GM12878 (cell line): ENCODE data around the gene ZNF385C. TPM values are rescaled to one million over a fixed set of nuclear protein-coding genes. Genes with fewer than 3 reads are reported as not detected.

Experiments used
- ATAC-seq: fragments of 200-7000 bp; cut with Tn5 transposase; 3 replicates; pipeline ENCODE4 v1.9.1; 2020; ENCODE audit warnings: mild to moderate bottlenecking, moderate library complexity
- BruUV-seq: library from RNA; stranded (reverse); fragments of 400-500 nt; replicated peaks from 2 replicates; lab custom pipeline; 2021; lab: Mats Ljungman, UMichigan
- CTCF ChIA-PET: fragments of 300-600 bp; sonication (Branson Sonifier 250); formaldehyde crosslinking; extraction: SDS; loops from one replicate; lab custom pipeline; 2021; ENCODE audit warnings: inconsistent platforms; lab: Yijun Ruan, JAX
- POLR2A ChIA-PET: fragments of 350-600 bp; formaldehyde crosslinking; extraction: SDS; loops from one replicate; lab custom pipeline; 2021; ENCODE audit warnings: inconsistent platforms; lab: Charles Lee
- RAD21 ChIA-PET: fragments of 300-600 bp; sonication (Branson Sonifier 250); formaldehyde crosslinking; loops from one replicate; lab custom pipeline; 2023; ENCODE audit warnings: antibody characterized with exemption; ENCODE audit not compliant: unreplicated experiment; lab: Charles Lee
- SMC1A ChIA-PET: fragments of 300-600 bp; sonication (Branson Sonifier 250); formaldehyde crosslinking; loops from one replicate; lab custom pipeline; 2023; ENCODE audit not compliant: unreplicated experiment, uncharacterized antibody; lab: Charles Lee
- DNase-seq: peaks from one replicate; pipeline ENCODE4 v3.0.0-alpha.2; 2011; ENCODE audit warnings: low read depth, low spot score
- FAIRE-seq: peaks from 3 replicates; lab custom pipeline; 2011; peaks lifted over from hg19 to GRCh38; lab: Jason Lieb, UNC
- H2AFZ ChIP-seq: 2 replicates; pipeline ENCODE4 v1.6.0; 2011; ENCODE audit warnings: low read depth, low read length, control low read depth; ENCODE audit not compliant: control insufficient read depth
- H3K27ac ChIP-seq: 2 replicates; pipeline ENCODE4 v1.5.1; 2011; ENCODE audit warnings: control low read depth; ENCODE audit not compliant: control insufficient read depth, insufficient read depth
- H3K27me3 ChIP-seq, 2 experiments: replicated peaks in 1 of 2; 2 replicates each; pipeline versions ENCODE4 v1.6.0 to v1.6.1; 2011; ENCODE audit warnings: low read length in 1 of 2; ENCODE audit not compliant: control insufficient read depth in 2 of 2, insufficient read depth in 2 of 2
- H3K36me3 ChIP-seq, 2 experiments: 2 replicates each; pipeline ENCODE4 v1.5.1; 2011; ENCODE audit warnings: low read length in 1 of 2; ENCODE audit not compliant: control insufficient read depth in 2 of 2, insufficient read depth in 2 of 2
- H3K4me1 ChIP-seq: 2 replicates; pipeline ENCODE4 v1.6.1; 2011; ENCODE audit warnings: mild to moderate bottlenecking, low read length, moderate library complexity, mixed read lengths; ENCODE audit not compliant: control insufficient read depth, insufficient read depth
- H3K4me2 ChIP-seq: 2 replicates; pipeline ENCODE4 v1.6.0; 2011; ENCODE audit warnings: control low read depth; ENCODE audit not compliant: control insufficient read depth, insufficient read depth
- H3K4me3 ChIP-seq: fragments of 200-600 bp; sonication (generic); 2 replicates; pipeline ENCODE4 v1.5.1; 2016
- H3K79me2 ChIP-seq: 2 replicates; pipeline ENCODE4 v1.6.0; 2011; ENCODE audit warnings: low read length; ENCODE audit not compliant: control insufficient read depth, insufficient read depth
- H3K9ac ChIP-seq: 2 replicates; pipeline ENCODE4 v1.8.0; 2011; ENCODE audit warnings: low read length, control low read depth, mixed read lengths; ENCODE audit not compliant: control insufficient read depth, insufficient read depth
- H3K9me3 ChIP-seq: replicated peaks from 3 replicates; pipeline ENCODE4 v1.5.1; 2011; ENCODE audit warnings: mild to moderate bottlenecking, low read length; ENCODE audit not compliant: control insufficient read depth, insufficient read depth
- H4K20me1 ChIP-seq: 2 replicates; pipeline ENCODE4 v1.6.0; 2011; ENCODE audit not compliant: control insufficient read depth, insufficient read depth
- NFYA ChIP-seq: IDR thresholded peaks from 2 replicates; pipeline ENCODE4 v1.6.1; 2011; ENCODE audit warnings: low read depth, mild to moderate bottlenecking, low read length, improper control_type of control experiment, borderline replicate concordance
- PAX5 ChIP-seq: IDR thresholded peaks from 2 replicates; pipeline ENCODE4 v1.6.1; 2011; ENCODE audit warnings: low read depth, low read length, borderline replicate concordance
- WGBS: methylation state at CpG from one replicate; pipeline ENCODE4 v1.1.6; 2016; ENCODE audit warnings: low lambda C conversion rate; ENCODE audit not compliant: insufficient replicate concordance, insufficient coverage; ENCODE audit errors: missing lambda C conversion rate; 5-methylcytosine and 5-hydroxymethylcytosine counted together
- in situ Hi-C: fragments of 300-500 bp; cut with MboI; formaldehyde crosslinking; loops from 9 replicates; pipeline ENCODE4 v1.14.3; 2018; ENCODE audit warnings: mixed read lengths
- intact Hi-C: fragments of 100-400 bp; cut with micrococcal nuclease; formaldehyde crosslinking; loops from one replicate; pipeline ENCODE4 v1.14.2; 2022; ENCODE audit not compliant: unreplicated experiment
- polyA plus RNA-seq, 11 experiments: library from polyadenylated mRNA; depleted of rRNA in 4 of 11; unstranded in 6 of 11; stranded (reverse) in 5 of 11; fragments of >200 nt; fragmentation: Nextera tagmentation in 4 of 11; fragmentation: Illumina TruSeq in 1 of 11; extraction: Ambion mirVana in 4 of 11; extraction: Trizol in 1 of 11; gene quantifications; 1 replicate in 1 of 11; 2 replicates in 10 of 11; pipeline versions ENCODE4 v1.2.1 to v1.2.3, GENCODE V29; 2011 to 2016; ENCODE audit warnings: inconsistent platforms in 2 of 11, missing spikeins in 2 of 11, low read depth in 1 of 11
- total RNA-seq, 4 experiments: library from RNA; depleted of rRNA in 3 of 4; stranded (reverse); fragments of >200 nt in 3 of 4; fragmentation: Illumina TruSeq in 1 of 4; extraction: Trizol in 1 of 4; gene quantifications; 2 replicates each; pipeline versions ENCODE4 v1.2.1 to v1.2.3, GENCODE V29; 2013 to 2021

ZNF385C gene
- total and polyA plus RNA-seq, 10 of the 15 experiments (the other 5 are each of a cell fraction or from before 2014, with no cell fraction given), result 0.06 to 0.20 (median 0.07) TPM; not detected in 5

DNA sequence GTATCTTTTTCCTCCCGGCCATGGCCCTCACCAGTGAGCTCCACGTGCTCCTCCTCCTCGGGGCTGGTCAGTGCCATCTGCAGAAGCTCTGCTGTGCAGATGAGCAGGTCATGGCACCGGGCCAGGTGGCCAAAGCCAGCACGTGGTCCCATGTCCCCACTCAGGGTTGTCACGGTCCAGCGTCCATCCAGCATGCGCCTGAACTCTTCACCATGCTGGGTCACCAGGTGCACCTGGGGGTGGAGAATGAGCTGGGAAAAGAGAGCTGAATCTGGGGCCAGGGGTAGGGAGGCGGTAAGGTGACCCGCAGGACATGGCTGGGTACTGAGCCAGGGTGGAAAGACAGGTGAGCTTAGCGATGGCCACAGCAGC, 13.0 kb upstream of the ZNF385C start:
- H3K4me3 ChIP-seq, result peak overlapping the region; percentile 79; the same call in 1 of the 2 replicates
- H3K4me1 ChIP-seq, result peaks cover 34% of the 10 kb centered on the region
- peaks cover 13% of the 10 kb centered on the region for H3K79me2 ChIP-seq
- intact Hi-C loops, result no loop called here
- ATAC-seq (no peak), FAIRE-seq (no peak), DNase-seq (no peak)
- peaks cover 2 to 3% of the 10 kb centered on the region in 2 experiments; a peak in 2 of 4 replicates for H3K36me3 ChIP-seq
- H2AFZ ChIP-seq, result no peak overlapping the region
- H3K27me3 ChIP-seq, result no peaks in the 10 kb centered on the region
- in situ Hi-C loops, result loop anchor here (5.0 kb wide), 2 partner anchors 89 to 149 kb away; partner anchors contain the start of gene NKIRAS2
- SMC1A ChIA-PET, result interaction anchor here (0.6 to 3.3 kb wide), 6 partner anchors 45 to 621 kb away, joined by 3 to 17 read pairs (median 6); partner anchors contain the start of gene DNAJC7
- CTCF ChIA-PET, result interaction anchor here (0.6 to 7.5 kb wide), 9 partner anchors 9 to 418 kb away, joined by 3 to 61 read pairs (median 5); partner anchors contain the start of genes DNAJC7 and KCNH4
- H3K9ac ChIP-seq, result peak overlapping the region; percentile 94; the same call in 1 of the 2 replicates
- H3K9me3 ChIP-seq, result no peaks in the 10 kb centered on the region; the same call in 2 of the 3 replicates
- WGBS, result 96% methylated on average over 11 of the region's 11 CpGs
- H4K20me1 ChIP-seq, result no peaks in the 10 kb centered on the region
- H3K27ac ChIP-seq, result peak overlapping the region; percentile 98
- POLR2A ChIA-PET, result interaction anchor here (1.9 to 3.5 kb wide), 3 partner anchors 10 to 145 kb away, joined by 7 to 23 read pairs (median 9); partner anchors contain the start of genes CNP, DNAJC7 and KAT2A
- no TSS peak for BruUV-seq
- TF ChIP-seq NFYA (no peak), PAX5 (0 out of 2 replicates have a peak, but pooled peaks have one; percentile 48)
- RAD21 ChIA-PET, result interaction anchor here (0.9 to 1.9 kb wide), 9 partner anchors 9 to 181 kb away, joined by 3 to 8 read pairs (median 4); partner anchors contain the start of genes KAT2A, NKIRAS2 and ODAD4
- H3K4me2 ChIP-seq, result peak overlapping the region; percentile 75
